Measurements from ENCODE around the gene TMED10.

The TMED10 gene

DNA sequence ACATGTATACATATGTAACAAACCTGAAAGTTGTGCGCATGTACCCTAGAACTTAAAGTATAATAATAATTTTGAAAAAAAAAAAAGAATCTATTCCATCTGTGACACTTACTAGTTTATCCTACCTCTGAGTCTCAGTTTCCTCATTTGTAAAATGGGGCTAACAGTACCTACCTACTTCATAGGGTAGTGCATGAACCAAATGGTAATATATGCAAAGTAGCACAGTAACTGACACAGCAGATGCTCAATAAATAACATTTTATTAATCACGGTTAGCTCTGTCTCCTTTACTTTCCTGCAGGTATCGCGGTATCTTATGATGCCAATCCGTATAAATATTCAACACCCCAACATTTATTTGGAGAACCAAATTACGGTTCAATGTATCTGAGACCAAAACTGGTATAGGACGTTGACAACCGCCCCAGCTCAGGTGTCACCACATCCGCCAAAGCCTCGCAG, 703 bp downstream of the TMED10 start:
- Histone ChIP-seq H3K4me2 (ENCODE audit: low read length) (peak overlapping the region; percentile 81), H3K9ac (ENCODE audit: low read depth, low read length) (peak overlapping the region; percentile 97), H3K27me3 (ENCODE audit: control insufficient read depth, insufficient read depth, low read length) (no peaks in the 10 kb centered on the region), H3K9me3 (replicated peaks; ENCODE audit: low read length) (no peaks in the 10 kb centered on the region), H3K4me3 (ENCODE audit: low read length) (peak overlapping the region; percentile 86), H3K36me3 (ENCODE audit: insufficient read depth, low read length) (no peaks in the 10 kb centered on the region), H3K4me1 (ENCODE audit: control insufficient read depth, insufficient read depth, low read length) (peaks cover 12% of the 10 kb centered on the region)

DNA sequence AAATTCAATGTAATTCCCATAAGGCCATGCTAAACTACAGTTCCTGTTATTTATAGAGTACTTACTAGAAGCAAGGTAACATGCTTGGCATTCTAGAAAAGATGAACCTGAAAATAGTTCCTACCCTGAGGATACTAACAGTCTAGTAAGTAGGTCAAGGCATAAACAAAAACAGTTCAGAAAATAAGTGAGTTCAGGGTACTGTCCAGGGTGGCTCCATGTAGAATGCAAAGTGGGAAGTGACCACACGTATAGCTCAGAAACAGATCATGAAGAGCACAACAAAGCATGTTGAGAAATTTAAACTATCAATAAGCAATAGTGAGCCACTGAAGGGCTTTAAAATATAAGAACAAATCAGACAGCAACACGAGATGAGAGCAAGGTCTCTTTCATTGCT, 2.3 kb downstream of the TMED10 start:
- peak overlapping the region; percentile 81 for H3K4me2 ChIP-seq (ENCODE audit: low read length)
- no peaks in the 10 kb centered on the region for H3K27me3 ChIP-seq (ENCODE audit: control insufficient read depth, insufficient read depth, low read length)
- no peaks in the 10 kb centered on the region for H3K36me3 ChIP-seq (ENCODE audit: insufficient read depth, low read length)
- no peak overlapping the region for H3K9ac ChIP-seq (ENCODE audit: low read depth, low read length)
- H3K9me3 ChIP-seq (replicated peaks; ENCODE audit: low read length), result no peaks in the 10 kb centered on the region
- H3K4me1 ChIP-seq (ENCODE audit: control insufficient read depth, insufficient read depth, low read length), result peaks cover 12% of the 10 kb centered on the region
- H3K4me3 ChIP-seq (ENCODE audit: low read length), result no peak overlapping the region

DNA sequence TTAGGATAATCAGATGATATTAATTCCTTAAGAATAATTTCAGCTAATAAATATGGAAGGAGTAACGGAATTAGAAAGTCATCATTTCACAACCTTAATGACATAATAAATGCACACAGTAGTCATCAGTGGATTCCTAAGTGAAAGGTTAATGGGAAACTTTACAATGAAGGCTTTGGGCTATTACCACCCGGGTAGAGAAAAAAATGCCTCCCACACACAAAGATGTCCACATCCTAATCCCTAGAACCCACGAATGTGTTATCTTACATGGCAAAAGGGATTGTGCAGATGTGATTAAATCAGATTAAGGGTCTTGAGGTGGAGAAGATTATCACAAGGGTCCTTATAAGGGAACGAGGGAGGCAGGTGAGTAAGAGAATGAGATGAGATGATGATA, 5.6 kb downstream of the TMED10 start:
- no peaks in the 10 kb centered on the region for H3K27me3 ChIP-seq (ENCODE audit: control insufficient read depth, insufficient read depth, low read length)
- H3K4me2 ChIP-seq (ENCODE audit: low read length), result no peak overlapping the region
- H3K4me3 ChIP-seq (ENCODE audit: low read length), result no peak overlapping the region
- peaks cover 25% of the 10 kb centered on the region for H3K4me1 ChIP-seq (ENCODE audit: control insufficient read depth, insufficient read depth, low read length)
- no peak overlapping the region for H3K9ac ChIP-seq (ENCODE audit: low read depth, low read length)
- H3K9me3 ChIP-seq (replicated peaks; ENCODE audit: low read length), result no peaks in the 10 kb centered on the region
- no peaks in the 10 kb centered on the region for H3K36me3 ChIP-seq (ENCODE audit: insufficient read depth, low read length)

DNA sequence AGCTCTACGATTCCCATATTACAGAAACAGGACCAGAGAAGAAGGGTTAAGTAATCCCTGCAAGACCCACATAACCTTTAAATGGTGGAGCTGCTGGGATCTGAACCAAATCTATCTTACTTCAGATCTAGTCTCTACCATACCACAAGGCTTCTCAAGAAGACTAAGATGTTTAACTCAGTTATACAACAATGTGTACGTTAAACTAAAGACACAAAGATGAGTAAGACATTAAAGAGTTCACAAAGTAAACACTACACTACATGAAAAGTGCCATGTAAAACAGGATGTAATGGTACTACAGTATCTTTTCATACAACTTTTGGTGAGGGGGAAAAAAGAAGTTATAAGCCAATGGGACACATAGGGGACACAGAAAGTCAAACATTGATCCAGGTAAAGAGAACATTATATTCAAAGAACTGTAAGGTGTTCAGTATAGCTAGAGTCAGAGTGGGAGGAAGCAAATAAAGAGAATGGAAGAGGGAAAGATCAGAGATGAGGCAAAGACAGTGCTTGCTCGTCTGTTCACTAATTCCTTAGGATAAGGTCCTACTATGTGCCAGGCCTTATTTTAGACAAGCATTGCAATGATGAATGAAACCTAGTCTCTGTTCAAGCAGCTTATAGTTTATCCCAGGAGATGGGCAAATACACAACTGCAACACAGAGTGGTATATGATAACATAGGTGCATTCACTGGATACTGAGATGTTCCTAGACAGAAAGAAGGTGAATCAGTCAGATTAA, 7.7 kb downstream of the TMED10 start:
- no peaks in the 10 kb centered on the region for H3K27me3 ChIP-seq (ENCODE audit: control insufficient read depth, insufficient read depth, low read length)
- H3K4me2 ChIP-seq (ENCODE audit: low read length), result no peak overlapping the region
- H3K36me3 ChIP-seq (ENCODE audit: insufficient read depth, low read length), result no peaks in the 10 kb centered on the region
- no peak overlapping the region for H3K4me3 ChIP-seq (ENCODE audit: low read length)
- no peak overlapping the region for H3K9ac ChIP-seq (ENCODE audit: low read depth, low read length)
- no peaks in the 10 kb centered on the region for H3K9me3 ChIP-seq (replicated peaks; ENCODE audit: low read length)
- peaks cover 17% of the 10 kb centered on the region for H3K4me1 ChIP-seq (ENCODE audit: control insufficient read depth, insufficient read depth, low read length)

DNA sequence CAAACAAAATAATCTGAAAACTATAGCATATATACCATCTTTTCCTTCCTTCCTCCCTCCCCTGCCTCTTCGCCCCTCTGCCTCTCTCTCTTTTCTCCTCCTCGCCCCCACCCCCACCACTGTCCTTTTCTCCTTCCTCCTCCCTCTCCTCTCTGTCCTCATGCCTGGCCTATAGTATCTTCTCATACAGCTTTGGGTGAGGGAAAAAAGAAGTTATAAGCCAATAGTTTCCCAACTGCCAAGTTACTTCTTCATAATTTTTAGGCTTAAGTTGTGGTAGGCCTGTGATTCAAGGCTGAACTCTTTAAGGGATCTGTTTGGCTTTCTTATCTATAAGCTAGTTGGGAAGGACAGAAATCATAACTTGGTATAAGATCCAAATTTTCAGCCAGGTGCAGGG, 9.1 kb downstream of the TMED10 start:
- Histone ChIP-seq H3K27me3 (ENCODE audit: control insufficient read depth, insufficient read depth, low read length) (no peaks in the 10 kb centered on the region), H3K4me1 (ENCODE audit: control insufficient read depth, insufficient read depth, low read length) (peaks cover 17% of the 10 kb centered on the region), H3K9ac (ENCODE audit: low read depth, low read length) (no peak overlapping the region), H3K9me3 (replicated peaks; ENCODE audit: low read length) (no peaks in the 10 kb centered on the region), H3K36me3 (ENCODE audit: insufficient read depth, low read length) (no peaks in the 10 kb centered on the region), H3K4me3 (ENCODE audit: low read length) (no peak overlapping the region), H3K4me2 (ENCODE audit: low read length) (no peak overlapping the region)

DNA sequence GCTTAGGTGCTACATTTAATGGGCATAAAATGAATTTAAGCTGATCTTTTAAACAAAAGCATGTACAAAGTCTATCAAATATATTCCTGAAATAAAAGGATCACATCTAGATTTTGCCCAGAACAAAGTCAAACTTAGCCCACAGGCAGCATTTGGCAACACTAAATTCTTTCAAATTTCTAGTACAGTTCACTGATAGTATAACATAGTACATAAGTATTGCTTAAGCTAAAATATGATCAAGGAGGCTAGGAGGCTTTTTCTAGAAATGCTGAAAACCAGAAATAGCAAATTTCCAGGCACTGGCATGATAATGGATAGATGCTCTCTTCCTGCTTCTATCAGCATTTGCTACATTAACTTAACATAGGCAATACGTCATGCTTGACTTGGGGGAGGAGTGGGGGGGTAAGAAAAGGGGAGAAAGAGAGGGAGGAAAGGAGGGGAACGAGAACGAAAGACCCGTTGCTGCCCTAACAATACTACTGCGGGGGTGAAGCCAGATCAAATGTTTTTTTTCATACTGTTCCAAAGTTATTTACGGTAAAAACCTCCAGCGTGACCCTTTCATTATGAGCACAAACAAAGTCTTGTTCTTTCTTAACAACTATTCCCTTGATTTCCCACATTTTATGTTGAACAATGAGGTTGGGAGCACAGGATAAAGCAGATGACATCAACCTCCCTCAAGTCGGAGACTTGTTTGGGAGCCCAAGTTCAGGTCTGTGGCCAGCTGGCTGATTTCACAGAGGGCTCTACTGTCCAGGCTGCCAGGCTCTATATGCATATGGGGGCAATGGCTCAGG, 10.6 kb downstream of the TMED10 start:
- H3K27me3 ChIP-seq (ENCODE audit: control insufficient read depth, insufficient read depth, low read length), result no peaks in the 10 kb centered on the region
- no peak overlapping the region for H3K9ac ChIP-seq (ENCODE audit: low read depth, low read length)
- no peak overlapping the region for H3K4me3 ChIP-seq (ENCODE audit: low read length)
- no peaks in the 10 kb centered on the region for H3K9me3 ChIP-seq (replicated peaks; ENCODE audit: low read length)
- H3K36me3 ChIP-seq (ENCODE audit: insufficient read depth, low read length), result no peaks in the 10 kb centered on the region
- H3K4me1 ChIP-seq (ENCODE audit: control insufficient read depth, insufficient read depth, low read length), result peaks cover 17% of the 10 kb centered on the region
- H3K4me2 ChIP-seq (ENCODE audit: low read length), result peak overlapping the region; percentile 57

DNA sequence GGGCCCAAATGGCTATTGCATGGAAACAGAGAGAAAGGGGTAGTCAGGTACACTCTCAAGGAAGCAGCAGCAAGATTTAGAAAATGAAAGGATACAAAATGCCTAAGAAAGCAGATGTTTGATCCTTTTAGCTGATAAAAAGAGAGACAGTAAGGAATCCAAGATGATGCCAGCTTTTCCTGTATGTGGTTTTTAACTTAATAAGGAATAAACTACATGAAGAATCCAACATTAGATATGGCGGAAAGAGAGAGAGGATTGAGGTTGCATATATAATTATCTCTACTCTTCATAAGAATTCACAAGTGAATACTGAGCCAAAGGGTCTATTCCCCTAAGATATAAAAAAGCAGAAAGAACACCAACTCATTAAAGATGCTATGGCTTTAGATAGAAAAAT, 11.6 kb downstream of the TMED10 start:
- Histone ChIP-seq H3K4me2 (ENCODE audit: low read length) (no peak overlapping the region), H3K9me3 (replicated peaks; ENCODE audit: low read length) (no peaks in the 10 kb centered on the region), H3K9ac (ENCODE audit: low read depth, low read length) (no peak overlapping the region), H3K36me3 (ENCODE audit: insufficient read depth, low read length) (no peaks in the 10 kb centered on the region), H3K4me1 (ENCODE audit: control insufficient read depth, insufficient read depth, low read length) (peaks cover 17% of the 10 kb centered on the region), H3K4me3 (ENCODE audit: low read length) (no peak overlapping the region), H3K27me3 (ENCODE audit: control insufficient read depth, insufficient read depth, low read length) (no peaks in the 10 kb centered on the region)

DNA sequence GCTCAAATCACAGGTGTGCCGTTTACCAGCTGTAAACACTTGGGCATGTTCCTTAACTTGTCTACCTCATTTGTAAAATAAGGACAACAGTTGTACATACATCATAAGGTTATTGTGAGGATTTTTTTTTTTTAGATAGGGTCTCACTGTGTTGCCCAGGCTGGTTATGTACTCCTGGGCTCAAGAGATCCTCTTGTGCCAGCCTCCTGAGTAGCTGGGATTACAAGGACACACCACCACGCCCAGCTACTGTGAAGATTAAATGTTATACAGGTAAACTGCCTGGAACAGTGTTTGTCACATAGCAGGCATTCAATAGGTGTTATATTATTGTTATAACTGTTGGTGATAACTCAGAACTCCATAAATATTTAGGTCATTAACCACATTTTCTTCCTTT, 12.7 kb downstream of the TMED10 start:
- Histone ChIP-seq H3K4me2 (ENCODE audit: low read length) (no peak overlapping the region), H3K9ac (ENCODE audit: low read depth, low read length) (no peak overlapping the region), H3K36me3 (ENCODE audit: insufficient read depth, low read length) (no peaks in the 10 kb centered on the region), H3K27me3 (ENCODE audit: control insufficient read depth, insufficient read depth, low read length) (no peaks in the 10 kb centered on the region), H3K9me3 (replicated peaks; ENCODE audit: low read length) (no peaks in the 10 kb centered on the region), H3K4me1 (ENCODE audit: control insufficient read depth, insufficient read depth, low read length) (peaks cover 17% of the 10 kb centered on the region), H3K4me3 (ENCODE audit: low read length) (no peak overlapping the region)

DNA sequence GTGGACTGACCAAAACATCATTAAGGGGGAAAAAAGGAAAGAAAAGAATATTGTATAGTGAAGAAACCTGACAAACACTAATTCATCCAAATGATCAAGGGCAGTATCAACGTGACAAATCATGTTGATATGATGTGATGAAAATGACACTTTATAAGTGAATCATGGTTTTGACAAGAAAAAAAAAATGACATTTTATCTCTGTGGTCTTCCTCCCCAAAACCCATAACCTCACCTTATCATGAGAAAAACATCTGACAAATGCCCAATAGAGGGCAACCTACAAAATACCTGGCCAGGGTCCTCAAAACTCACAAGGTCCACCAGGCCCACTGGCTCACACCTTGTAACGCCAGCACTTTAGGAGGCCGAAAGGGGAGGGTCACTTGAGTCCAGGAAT, 13.8 kb downstream of the TMED10 start:
- Histone ChIP-seq H3K9me3 (replicated peaks; ENCODE audit: low read length) (no peaks in the 10 kb centered on the region), H3K4me1 (ENCODE audit: control insufficient read depth, insufficient read depth, low read length) (peaks cover 12% of the 10 kb centered on the region), H3K4me2 (ENCODE audit: low read length) (no peak overlapping the region), H3K4me3 (ENCODE audit: low read length) (no peak overlapping the region), H3K9ac (ENCODE audit: low read depth, low read length) (no peak overlapping the region), H3K36me3 (ENCODE audit: insufficient read depth, low read length) (no peaks in the 10 kb centered on the region), H3K27me3 (ENCODE audit: control insufficient read depth, insufficient read depth, low read length) (no peaks in the 10 kb centered on the region)

DNA sequence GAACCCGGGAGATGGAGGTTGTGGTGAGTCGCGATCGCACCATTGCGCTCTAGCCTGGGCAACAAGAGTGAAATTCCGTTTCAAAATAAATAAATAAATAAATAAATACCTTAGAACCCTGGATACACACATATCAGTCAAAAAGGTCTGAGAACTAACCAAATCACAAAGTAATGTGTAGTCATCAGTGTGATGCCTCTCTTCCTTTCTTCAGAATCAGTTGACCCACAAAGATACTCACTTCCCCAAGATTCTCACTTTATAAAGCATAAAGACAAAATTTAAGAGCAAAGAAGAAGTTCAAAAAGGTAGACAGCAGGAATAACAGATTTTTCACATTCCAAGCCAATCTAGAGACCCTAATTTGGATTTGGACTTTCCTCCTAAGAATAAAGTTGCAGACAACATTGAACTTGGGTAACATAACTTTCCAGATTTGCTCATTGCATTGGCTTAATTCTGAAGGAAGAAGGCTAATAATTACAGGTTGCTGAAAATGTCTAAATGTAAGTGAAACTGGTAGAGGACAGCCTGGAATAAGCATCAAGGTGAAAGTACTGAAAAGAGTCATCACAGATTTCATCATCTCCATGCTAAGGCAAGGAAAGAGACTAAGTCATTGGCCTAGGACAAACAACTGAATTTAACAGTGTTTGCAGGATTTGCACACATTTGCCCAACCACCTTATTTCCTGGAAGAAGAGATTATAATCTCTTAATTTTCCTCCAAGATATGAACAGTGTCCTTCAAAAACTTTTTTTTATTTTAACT, 17.4 kb downstream of the TMED10 start:
- Histone ChIP-seq H3K9ac (ENCODE audit: low read depth, low read length) (no peak overlapping the region), H3K27me3 (ENCODE audit: control insufficient read depth, insufficient read depth, low read length) (no peaks in the 10 kb centered on the region), H3K36me3 (ENCODE audit: insufficient read depth, low read length) (no peaks in the 10 kb centered on the region), H3K9me3 (replicated peaks; ENCODE audit: low read length) (no peaks in the 10 kb centered on the region), H3K4me3 (ENCODE audit: low read length) (no peak overlapping the region), H3K4me2 (ENCODE audit: low read length) (no peak overlapping the region), H3K4me1 (ENCODE audit: control insufficient read depth, insufficient read depth, low read length) (peaks cover 4% of the 10 kb centered on the region)

DNA sequence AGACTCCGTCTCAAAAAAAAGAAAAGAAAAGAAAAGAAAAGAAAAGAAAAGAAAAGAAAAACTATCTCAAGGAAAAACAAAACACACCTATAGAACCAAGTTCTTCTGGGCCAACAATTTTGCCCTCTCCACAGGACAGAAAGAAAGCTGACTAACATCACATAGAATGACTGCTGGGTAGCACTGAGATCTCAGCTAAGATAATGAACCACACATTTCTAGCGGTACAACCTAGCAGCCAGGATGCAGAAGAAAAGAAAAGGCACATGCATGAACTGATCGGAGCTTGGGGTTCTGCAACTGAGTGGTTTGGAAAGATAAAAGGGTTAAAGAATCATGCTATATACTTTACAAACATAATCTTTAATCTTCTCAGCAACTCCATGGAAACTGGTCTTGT, 19.5 kb downstream of the TMED10 start:
- H3K4me3 ChIP-seq (ENCODE audit: low read length), result no peak overlapping the region
- H3K4me2 ChIP-seq (ENCODE audit: low read length), result no peak overlapping the region
- no peaks in the 10 kb centered on the region for H3K9me3 ChIP-seq (replicated peaks; ENCODE audit: low read length)
- H3K4me1 ChIP-seq (ENCODE audit: control insufficient read depth, insufficient read depth, low read length), result peaks cover 4% of the 10 kb centered on the region
- H3K27me3 ChIP-seq (ENCODE audit: control insufficient read depth, insufficient read depth, low read length), result no peaks in the 10 kb centered on the region
- H3K9ac ChIP-seq (ENCODE audit: low read depth, low read length), result no peak overlapping the region
- peaks cover under 1% of the 10 kb centered on the region for H3K36me3 ChIP-seq (ENCODE audit: insufficient read depth, low read length)

All from skeletal muscle satellite cell (primary cell).